T-helper 1 cell treated with Interleukin-12 subunit alpha and Interleukin-12 subunit beta and Interleukin-4 antibody, amounts not matched to agents 30 μg/mL and 1 μg/mL, for 36 hours (primary cell): ENCODE data around the gene RIT2.
"Not testable (repeated sequence)": the region's sequence is repeated elsewhere in the genome, so short reads cannot be mapped to it uniquely, and the experiment has no call there.

Source experiments
- H3K27ac Mint-ChIP-seq: one replicate; pipeline ENCODE4 v1.8.0; 2021; ENCODE audit warnings: mild to moderate bottlenecking, mixed read lengths
- H3K27me3 Mint-ChIP-seq: one replicate; pipeline ENCODE4 v1.8.0; 2021; ENCODE audit warnings: low read depth, mixed read lengths
- H3K36me3 Mint-ChIP-seq: one replicate; pipeline ENCODE4 v1.8.0; 2021; ENCODE audit warnings: low read depth, mixed read lengths
- H3K4me1 Mint-ChIP-seq: one replicate; pipeline ENCODE4 v1.8.0; 2021; ENCODE audit warnings: low read depth, mixed read lengths
- H3K4me3 Mint-ChIP-seq: one replicate; pipeline ENCODE4 v1.8.0; 2021; ENCODE audit warnings: mild to moderate bottlenecking, moderate library complexity, mixed read lengths
- H3K9me3 Mint-ChIP-seq: one replicate; pipeline ENCODE4 v1.8.0; 2021; ENCODE audit warnings: mixed read lengths

The RIT2 gene

GRCh38 chr18:42745171-42745570 lies 370.3 kb downstream of the RIT2 start:
- H3K4me1 Mint-ChIP-seq: no peaks in the 10 kb centered on the region
- H3K27me3 Mint-ChIP-seq: no peaks in the 10 kb centered on the region
- no peak overlapping the region for H3K27ac Mint-ChIP-seq
- no peaks in the 10 kb centered on the region for H3K9me3 Mint-ChIP-seq
- H3K4me3 Mint-ChIP-seq: no peak overlapping the region
- no peaks in the 10 kb centered on the region for H3K36me3 Mint-ChIP-seq

- no peak overlapping the region for H3K27ac Mint-ChIP-seq
- no peaks in the 10 kb centered on the region for H3K36me3 Mint-ChIP-seq
- H3K4me3 Mint-ChIP-seq: no peak overlapping the region
- H3K9me3 Mint-ChIP-seq: no peaks in the 10 kb centered on the region
- no peaks in the 10 kb centered on the region for H3K27me3 Mint-ChIP-seq
- H3K4me1 Mint-ChIP-seq: no peaks in the 10 kb centered on the region
Measured at GRCh38 chr18:42743373-42744138, 371.9 kb downstream of the RIT2 start.

GRCh38 chr18:42742969-42743368 lies 372.5 kb downstream of the RIT2 start:
- H3K36me3 Mint-ChIP-seq: no peaks in the 10 kb centered on the region
- H3K4me1 Mint-ChIP-seq: no peaks in the 10 kb centered on the region
- no peaks in the 10 kb centered on the region for H3K9me3 Mint-ChIP-seq
- H3K27ac Mint-ChIP-seq: no peak overlapping the region
- H3K4me3 Mint-ChIP-seq: no peak overlapping the region
- H3K27me3 Mint-ChIP-seq: no peaks in the 10 kb centered on the region

GRCh38 chr18:42742474-42742873 lies 373.0 kb downstream of the RIT2 start:
- Mint-ChIP-seq H3K4me1 (no peaks in the 10 kb centered on the region), H3K4me3 (no peak overlapping the region), H3K9me3 (no peaks in the 10 kb centered on the region), H3K36me3 (no peaks in the 10 kb centered on the region), H3K27ac (no peak overlapping the region), H3K27me3 (no peaks in the 10 kb centered on the region)

GRCh38 chr18:42741805-42742347 lies 373.6 kb downstream of the RIT2 start:
- not testable (repeated sequence) for H3K36me3 Mint-ChIP-seq, H3K4me3 Mint-ChIP-seq, H3K9me3 Mint-ChIP-seq, H3K27me3 Mint-ChIP-seq, H3K4me1 Mint-ChIP-seq, H3K27ac Mint-ChIP-seq

- H3K27me3 Mint-ChIP-seq, H3K27ac Mint-ChIP-seq, H3K36me3 Mint-ChIP-seq, H3K9me3 Mint-ChIP-seq, H3K4me1 Mint-ChIP-seq, H3K4me3 Mint-ChIP-seq: not testable (repeated sequence)
Measured at GRCh38 chr18:42741299-42741698, 374.2 kb downstream of the RIT2 start.

- H3K27ac Mint-ChIP-seq: no peak overlapping the region
- H3K9me3 Mint-ChIP-seq: no peaks in the 10 kb centered on the region
- no peaks in the 10 kb centered on the region for H3K27me3 Mint-ChIP-seq
- H3K36me3 Mint-ChIP-seq: no peaks in the 10 kb centered on the region
- H3K4me3 Mint-ChIP-seq: no peak overlapping the region
- no peaks in the 10 kb centered on the region for H3K4me1 Mint-ChIP-seq
Measured at GRCh38 chr18:42736074-42736473, 379.4 kb downstream of the RIT2 start.

GRCh38 chr18:42734520-42734919 lies 381.0 kb downstream of the RIT2 start:
- H3K4me3 Mint-ChIP-seq: no peak overlapping the region
- H3K27ac Mint-ChIP-seq: no peak overlapping the region
- H3K9me3 Mint-ChIP-seq: no peaks in the 10 kb centered on the region
- H3K36me3 Mint-ChIP-seq: no peaks in the 10 kb centered on the region
- no peaks in the 10 kb centered on the region for H3K4me1 Mint-ChIP-seq
- H3K27me3 Mint-ChIP-seq: no peaks in the 10 kb centered on the region

GRCh38 chr18:42730272-42730671 lies 385.2 kb downstream of the RIT2 start:
- Mint-ChIP-seq H3K27ac (no peak overlapping the region), H3K27me3 (no peaks in the 10 kb centered on the region), H3K9me3 (peaks cover 3% of the 10 kb centered on the region), H3K36me3 (no peaks in the 10 kb centered on the region), H3K4me1 (no peaks in the 10 kb centered on the region), H3K4me3 (no peak overlapping the region)

- Mint-ChIP-seq H3K4me3 (no peak overlapping the region), H3K9me3 (peaks cover 7% of the 10 kb centered on the region), H3K4me1 (no peaks in the 10 kb centered on the region), H3K36me3 (no peaks in the 10 kb centered on the region), H3K27me3 (no peaks in the 10 kb centered on the region), H3K27ac (no peak overlapping the region)
Measured at GRCh38 chr18:42719221-42719620, 396.3 kb downstream of the RIT2 start.

- no peak overlapping the region for H3K4me3 Mint-ChIP-seq
- no peaks in the 10 kb centered on the region for H3K4me1 Mint-ChIP-seq
- H3K27ac Mint-ChIP-seq: no peak overlapping the region
- H3K27me3 Mint-ChIP-seq: no peaks in the 10 kb centered on the region
- no peaks in the 10 kb centered on the region for H3K36me3 Mint-ChIP-seq
- H3K9me3 Mint-ChIP-seq: peaks cover 9% of the 10 kb centered on the region
Measured at GRCh38 chr18:42712065-42712464, 403.4 kb downstream of the RIT2 start.

GRCh38 chr18:42707080-42707479 lies 408.4 kb downstream of the RIT2 start:
- H3K4me1 Mint-ChIP-seq: no peaks in the 10 kb centered on the region
- no peaks in the 10 kb centered on the region for H3K36me3 Mint-ChIP-seq
- no peak overlapping the region for H3K27ac Mint-ChIP-seq
- H3K9me3 Mint-ChIP-seq: peaks cover 7% of the 10 kb centered on the region
- H3K27me3 Mint-ChIP-seq: no peaks in the 10 kb centered on the region
- no peak overlapping the region for H3K4me3 Mint-ChIP-seq

GRCh38 chr18:42706618-42707017 lies 408.9 kb downstream of the RIT2 start:
- Mint-ChIP-seq H3K27ac (no peak overlapping the region), H3K4me1 (no peaks in the 10 kb centered on the region), H3K4me3 (no peak overlapping the region), H3K36me3 (no peaks in the 10 kb centered on the region), H3K27me3 (no peaks in the 10 kb centered on the region), H3K9me3 (peaks cover 7% of the 10 kb centered on the region)

GRCh38 chr18:42706029-42706608 lies 409.4 kb downstream of the RIT2 start:
- H3K4me1 Mint-ChIP-seq: no peaks in the 10 kb centered on the region
- H3K27me3 Mint-ChIP-seq: no peaks in the 10 kb centered on the region
- no peaks in the 10 kb centered on the region for H3K36me3 Mint-ChIP-seq
- no peak overlapping the region for H3K27ac Mint-ChIP-seq
- H3K9me3 Mint-ChIP-seq: peaks cover 7% of the 10 kb centered on the region
- H3K4me3 Mint-ChIP-seq: no peak overlapping the region
